OCI-LY7 (cell line): ENCODE results near the gene ZHX3.

Experiments
- CTCF ChIP-seq: fragments of 200-600 bp; sonication (generic); conservative IDR thresholded peaks from 2 replicates; pipeline ENCODE4 v1.5.1; 2014; ENCODE audit warnings: mild to moderate bottlenecking, antibody characterized with exemption, low read length, moderate library complexity, mixed read lengths
- EZH2phosphoT487 ChIP-seq: fragments of 200-600 bp; sonication (generic); IDR thresholded peaks from 2 replicates; pipeline ENCODE4 v1.6.1; 2018; ENCODE audit warnings: low read depth, borderline replicate concordance, mild to moderate bottlenecking, mixed run types, antibody characterized with exemption, low read length, moderate library complexity, mixed read lengths

- no peak for TF ChIP-seq CTCF
- TF ChIP-seq EZH2phosphoT487: no peak
These were observed 2.9 kb upstream of the ZHX3 start for GRCh38 chr20:41320441-41320840.
